OCI-LY1 (cell line): ENCODE measurements around the gene TAS2R41.

ENCODE experiments used
- CTCF ChIP-seq: fragments of 200-600 bp; sonication (generic), shearing (Covaris generic); IDR thresholded peaks from 2 replicates; pipeline ENCODE4 v1.5.1; 2017; ENCODE audit warnings: mild to moderate bottlenecking, antibody characterized with exemption, low read length, moderate library complexity, mixed read lengths
- EZH2 ChIP-seq: fragments of 200-600 bp; sonication (generic), shearing (Covaris generic); IDR thresholded peaks from 2 replicates; pipeline ENCODE4 v1.8.0; 2017; ENCODE audit warnings: borderline replicate concordance, mixed run types, mild to moderate bottlenecking, antibody characterized with exemption, low read length, moderate library complexity, mixed read lengths

GRCh38 chr7:143449793-143450192 is 27.9 kb upstream of the TAS2R41 start:
- TF ChIP-seq CTCF, result no peak
- TF ChIP-seq EZH2, result no peak
